GM10266 (cell line): ENCODE results near the gene TMEM95.

Experiments used
- DNase-seq: peaks from one replicate; pipeline ENCODE4 v3.0.0; 2012; ENCODE audit errors: extremely low spot score
- TF ChIP-seq, protein P1 (sequence below): IDR thresholded peaks from 2 replicates; pipeline ENCODE4 v1.5.1; 2012; ENCODE audit warnings: mild to moderate bottlenecking, low read depth; ENCODE audit not compliant: control insufficient read depth, insufficient read depth; ENCODE audit errors: missing control alignments

The TMEM95 gene

DNA sequence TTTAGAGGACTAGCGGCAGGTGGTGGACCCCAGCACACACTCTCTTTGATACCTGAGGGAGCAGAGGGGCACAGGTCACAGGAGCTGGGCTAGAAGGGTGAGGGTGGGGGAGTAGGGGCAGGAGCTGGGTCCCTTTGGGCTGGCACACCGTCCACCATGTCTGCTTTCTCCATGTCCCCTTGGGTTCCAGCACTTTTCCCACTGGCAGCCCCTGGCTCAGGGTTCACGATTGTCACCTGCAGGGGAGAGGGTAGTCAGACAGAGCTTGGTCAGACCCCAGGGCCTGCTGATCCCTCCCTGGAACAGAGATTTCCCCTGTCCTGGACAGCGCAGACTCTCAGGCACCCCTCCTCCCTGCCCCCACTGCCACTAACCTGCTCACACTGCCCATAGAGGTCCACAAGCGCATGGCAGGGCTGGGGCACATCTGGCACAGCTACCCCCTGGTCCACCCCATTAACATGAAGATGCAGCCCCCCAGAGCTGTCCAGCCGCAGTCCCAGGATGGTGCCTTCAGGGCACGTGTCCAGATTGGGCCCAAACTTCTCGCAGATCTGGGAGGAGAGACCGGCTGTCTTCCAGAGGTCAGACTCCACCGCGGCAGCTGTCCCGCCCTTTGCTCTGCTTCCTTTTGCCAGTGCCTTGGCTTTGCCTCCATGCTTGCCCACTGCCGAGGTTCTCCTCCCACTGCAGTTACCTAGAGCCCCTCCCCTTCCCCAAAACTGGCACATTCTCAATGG, 36.7 kb upstream of the TMEM95 start:
- TF ChIP-seq, protein P1, sequence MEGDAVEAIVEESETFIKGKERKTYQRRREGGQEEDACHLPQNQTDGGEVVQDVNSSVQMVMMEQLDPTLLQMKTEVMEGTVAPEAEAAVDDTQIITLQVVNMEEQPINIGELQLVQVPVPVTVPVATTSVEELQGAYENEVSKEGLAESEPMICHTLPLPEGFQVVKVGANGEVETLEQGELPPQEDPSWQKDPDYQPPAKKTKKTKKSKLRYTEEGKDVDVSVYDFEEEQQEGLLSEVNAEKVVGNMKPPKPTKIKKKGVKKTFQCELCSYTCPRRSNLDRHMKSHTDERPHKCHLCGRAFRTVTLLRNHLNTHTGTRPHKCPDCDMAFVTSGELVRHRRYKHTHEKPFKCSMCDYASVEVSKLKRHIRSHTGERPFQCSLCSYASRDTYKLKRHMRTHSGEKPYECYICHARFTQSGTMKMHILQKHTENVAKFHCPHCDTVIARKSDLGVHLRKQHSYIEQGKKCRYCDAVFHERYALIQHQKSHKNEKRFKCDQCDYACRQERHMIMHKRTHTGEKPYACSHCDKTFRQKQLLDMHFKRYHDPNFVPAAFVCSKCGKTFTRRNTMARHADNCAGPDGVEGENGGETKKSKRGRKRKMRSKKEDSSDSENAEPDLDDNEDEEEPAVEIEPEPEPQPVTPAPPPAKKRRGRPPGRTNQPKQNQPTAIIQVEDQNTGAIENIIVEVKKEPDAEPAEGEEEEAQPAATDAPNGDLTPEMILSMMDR, result no peak
- no peak for DNase-seq

DNA sequence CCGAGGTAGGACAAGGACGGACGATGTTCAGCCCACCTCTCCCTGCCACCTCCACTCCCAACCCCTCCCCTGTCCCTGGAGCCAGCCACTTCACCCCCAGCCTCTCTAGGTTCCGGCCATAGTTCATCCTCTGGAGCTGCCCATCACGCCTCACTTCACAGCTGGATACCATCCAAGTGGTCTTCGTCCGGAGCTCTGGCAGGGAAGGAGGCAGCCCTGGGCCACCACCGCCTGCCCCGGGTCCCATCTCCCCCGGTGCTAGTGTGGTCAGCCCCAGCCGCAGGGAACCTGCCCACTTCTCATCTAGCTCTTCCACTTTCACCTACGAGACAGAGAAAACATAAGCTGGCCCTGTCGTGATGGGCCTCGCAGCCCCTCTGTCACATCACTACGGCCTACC, 33.5 kb upstream of the TMEM95 start:
- TF ChIP-seq, protein P1, result no peak

DNA sequence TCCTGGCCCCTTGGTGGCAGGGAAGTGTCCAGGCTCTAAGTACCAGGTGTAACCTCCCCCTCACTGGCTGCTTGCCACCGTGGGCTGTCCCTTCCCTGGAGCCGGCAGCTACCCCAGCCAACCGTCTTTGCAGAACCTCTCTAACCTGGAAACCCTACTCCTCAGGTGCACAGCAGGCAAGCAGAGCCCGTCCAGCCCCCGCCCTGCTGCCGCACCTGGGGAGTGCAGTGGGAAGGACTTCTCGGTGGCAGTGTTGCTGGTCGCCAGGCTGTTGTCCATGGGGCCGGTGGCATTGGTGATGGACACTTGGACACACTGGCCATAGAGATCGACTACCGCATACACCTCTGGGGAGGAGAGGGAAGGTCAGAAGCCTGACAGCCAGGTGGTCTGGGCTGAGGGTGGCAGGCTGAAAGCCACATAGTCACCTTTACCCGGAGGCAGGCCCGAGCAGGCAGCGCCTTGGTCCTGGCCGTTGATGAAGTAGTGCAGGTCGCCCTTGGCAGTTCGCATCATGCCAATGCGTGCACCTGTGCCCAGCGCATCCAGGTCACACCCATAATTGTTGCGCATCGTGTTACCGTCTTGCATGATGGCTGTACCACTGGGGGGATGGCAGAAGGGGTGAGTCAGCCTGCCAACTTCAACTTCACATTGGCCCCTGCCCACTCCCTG, 32.3 kb upstream of the TMEM95 start:
- DNase-seq, result peak; percentile 7
- TF ChIP-seq, protein P1, result no peak

More for the DNA sequence above, 33.5 kb upstream of the TMEM95 start:
- no peak for DNase-seq

DNA sequence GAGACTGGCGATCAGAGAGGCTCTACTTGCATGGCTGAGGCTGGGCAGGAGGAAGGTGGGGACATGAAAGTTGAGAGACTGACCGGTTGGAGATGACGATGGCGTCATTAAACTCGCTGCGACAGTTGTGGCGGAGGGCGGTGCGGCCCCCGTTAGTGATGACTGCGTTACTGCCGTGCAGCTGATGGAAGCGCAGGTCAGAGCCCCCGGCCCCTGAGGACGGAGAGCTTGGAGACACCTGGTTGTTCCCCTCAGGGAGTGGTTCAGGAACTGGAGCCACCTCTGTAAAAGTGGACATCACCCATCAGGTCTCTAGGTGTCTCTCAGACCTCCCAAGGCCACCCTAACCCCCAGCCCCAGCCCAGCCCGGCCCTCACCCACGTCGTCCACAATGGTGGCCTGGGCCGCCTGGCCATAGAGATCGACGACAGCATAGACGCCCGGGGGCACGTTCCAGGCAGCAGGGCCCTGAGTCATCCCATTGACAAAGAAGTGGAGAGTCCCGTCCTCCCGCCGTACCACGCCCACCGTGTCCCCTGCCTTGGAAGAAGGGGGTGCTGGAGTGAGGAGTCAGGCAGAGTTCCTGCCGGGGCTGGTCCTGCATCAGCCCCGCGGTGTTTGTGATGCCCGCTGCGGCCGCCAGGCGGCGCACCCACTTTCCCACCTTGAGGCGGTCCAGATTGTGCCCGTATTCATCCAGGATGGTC, 31.1 kb upstream of the TMEM95 start:
- TF ChIP-seq, protein P1, result peak; percentile 84
- peak; percentile 72 for DNase-seq

DNA sequence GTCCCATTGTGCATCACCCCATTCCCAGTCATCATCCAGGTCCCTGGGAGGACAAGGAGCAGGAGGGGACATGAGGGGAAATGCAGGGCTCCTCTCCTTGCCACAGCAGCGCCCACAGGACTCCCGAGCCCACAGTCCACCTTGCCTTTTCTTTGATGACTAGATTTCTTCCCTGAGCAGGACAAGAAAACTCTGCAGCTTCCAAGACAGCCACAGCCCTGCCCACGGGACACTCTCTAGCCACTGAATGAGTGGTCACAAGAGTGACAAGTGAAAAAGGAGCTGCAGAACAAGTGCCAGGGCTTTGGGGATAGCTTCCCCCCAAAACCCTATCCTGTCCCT, 30.5 kb upstream of the TMEM95 start:
- TF ChIP-seq, protein P1, result no peak
- peak; percentile 10 for DNase-seq

DNA sequence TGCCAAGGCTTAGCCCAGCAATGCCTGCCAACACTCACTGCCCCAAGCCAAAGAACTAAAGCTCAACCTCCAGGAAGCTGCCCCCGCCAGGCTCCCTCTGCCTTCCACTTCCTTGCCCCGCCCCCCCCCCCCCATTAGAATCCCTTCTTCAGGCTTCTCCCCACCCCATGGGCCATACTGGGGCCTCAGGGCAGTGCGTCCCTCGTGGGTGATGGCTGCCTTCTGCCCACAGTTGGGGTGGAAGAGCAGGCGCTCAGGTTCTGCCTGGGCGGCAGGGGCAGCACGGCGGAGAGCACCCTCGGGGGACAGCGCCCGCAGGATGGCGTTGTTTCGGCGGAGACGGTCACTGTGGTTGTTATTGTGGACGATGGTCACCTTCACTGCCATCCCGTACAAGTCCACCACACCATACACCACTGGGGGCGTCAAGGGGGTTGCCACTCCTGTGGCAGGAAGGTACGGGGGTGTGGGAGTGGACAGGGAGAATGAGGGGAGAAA, 29.9 kb upstream of the TMEM95 start:
- no peak for DNase-seq
- TF ChIP-seq, protein P1, result no peak
